PC-9 (cell line): Measurements from ENCODE around the gene F2RL2.

Experiments used
- EZH2 ChIP-seq: fragments of 200-600 bp; sonication (generic); IDR thresholded peaks from 2 replicates; pipeline ENCODE4 v1.8.0; 2017; ENCODE audit warnings: antibody characterized with exemption, low read depth
- TF ChIP-seq, protein P1 (sequence below): fragments of 200-600 bp; sonication (generic); conservative IDR thresholded peaks from 2 replicates; pipeline ENCODE4 v1.6.1; 2017; ENCODE audit warnings: mixed run types, antibody characterized with exemption, mild to moderate bottlenecking, moderate library complexity

DNA sequence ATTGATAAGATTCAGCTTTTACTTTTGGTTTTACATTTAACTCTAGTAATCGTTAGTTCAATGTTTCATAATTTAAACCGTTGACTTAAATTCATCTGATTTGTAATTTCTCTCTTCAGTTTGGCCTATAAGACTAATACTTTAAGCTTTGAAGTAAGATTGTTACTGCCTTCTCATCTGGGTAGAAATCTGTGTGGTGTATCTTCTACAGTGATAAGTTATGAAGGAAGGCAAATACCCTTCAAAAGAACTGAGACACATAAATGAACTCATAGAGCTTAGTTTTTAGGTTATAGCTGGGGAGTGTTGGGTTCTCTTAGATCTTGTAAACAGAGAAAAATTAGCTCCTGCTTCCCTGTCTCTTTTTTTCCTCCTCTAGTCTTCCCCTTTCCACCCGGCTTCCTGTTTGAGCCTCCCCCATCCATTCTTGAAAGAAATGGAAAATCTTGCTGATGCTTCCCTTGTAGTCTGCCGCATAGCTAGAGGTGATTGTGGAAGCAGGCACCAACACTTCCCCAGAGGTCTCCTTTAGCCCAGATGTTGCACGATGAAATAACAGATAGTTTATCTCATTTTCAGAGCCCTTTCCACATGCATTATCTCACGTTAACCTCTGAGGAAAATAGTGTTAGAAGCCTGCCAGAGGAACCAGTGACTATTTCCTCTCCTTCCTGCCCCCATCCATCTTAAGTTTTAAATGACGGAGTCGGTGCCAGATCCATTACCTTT is 2.0 kb upstream of the F2RL2 start:
- no peak for TF ChIP-seq EZH2
- TF ChIP-seq, protein P1, sequence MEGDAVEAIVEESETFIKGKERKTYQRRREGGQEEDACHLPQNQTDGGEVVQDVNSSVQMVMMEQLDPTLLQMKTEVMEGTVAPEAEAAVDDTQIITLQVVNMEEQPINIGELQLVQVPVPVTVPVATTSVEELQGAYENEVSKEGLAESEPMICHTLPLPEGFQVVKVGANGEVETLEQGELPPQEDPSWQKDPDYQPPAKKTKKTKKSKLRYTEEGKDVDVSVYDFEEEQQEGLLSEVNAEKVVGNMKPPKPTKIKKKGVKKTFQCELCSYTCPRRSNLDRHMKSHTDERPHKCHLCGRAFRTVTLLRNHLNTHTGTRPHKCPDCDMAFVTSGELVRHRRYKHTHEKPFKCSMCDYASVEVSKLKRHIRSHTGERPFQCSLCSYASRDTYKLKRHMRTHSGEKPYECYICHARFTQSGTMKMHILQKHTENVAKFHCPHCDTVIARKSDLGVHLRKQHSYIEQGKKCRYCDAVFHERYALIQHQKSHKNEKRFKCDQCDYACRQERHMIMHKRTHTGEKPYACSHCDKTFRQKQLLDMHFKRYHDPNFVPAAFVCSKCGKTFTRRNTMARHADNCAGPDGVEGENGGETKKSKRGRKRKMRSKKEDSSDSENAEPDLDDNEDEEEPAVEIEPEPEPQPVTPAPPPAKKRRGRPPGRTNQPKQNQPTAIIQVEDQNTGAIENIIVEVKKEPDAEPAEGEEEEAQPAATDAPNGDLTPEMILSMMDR, result no peak
